ENCODE data around the gene PPP1R3C. TPM values are rescaled to one million over a fixed set of nuclear protein-coding genes. Genes with fewer than 3 reads are reported as not detected.

The PPP1R3C gene
- total and polyA plus RNA-seq, 5 donors from 2014 or later = not detected

DNA sequence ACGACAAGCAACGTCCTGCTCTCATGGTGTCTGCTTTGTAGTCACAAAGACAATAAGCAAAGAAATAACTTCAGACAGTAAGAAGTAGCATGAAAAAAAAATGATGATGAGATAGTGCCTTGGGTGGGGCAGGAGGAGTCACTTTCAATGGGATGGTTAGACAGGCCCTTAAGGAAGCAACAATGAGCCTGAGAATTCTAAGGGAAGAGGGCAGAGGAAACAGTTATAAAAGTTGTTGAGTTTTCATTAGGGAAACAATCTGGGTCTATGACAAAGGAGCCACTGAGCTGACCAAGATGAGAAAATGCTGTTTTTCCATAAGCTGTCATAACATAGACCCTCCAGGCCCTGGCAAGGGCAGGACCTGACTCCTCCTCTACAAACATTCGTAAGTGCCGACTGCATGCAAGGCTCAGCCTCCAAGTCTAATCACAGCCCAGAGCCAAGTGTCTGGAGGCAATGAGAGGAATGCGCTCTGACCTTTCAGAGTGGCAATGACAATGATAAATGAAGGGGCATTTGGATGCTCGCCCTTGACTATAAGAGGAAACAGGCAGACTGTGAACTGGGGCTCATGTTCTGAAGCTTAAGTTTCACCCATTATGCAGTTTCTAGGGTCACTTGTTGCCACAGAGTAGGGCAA, 43.7 kb downstream of the PPP1R3C start:
- Mint-ChIP-seq H3K4me1 (no peaks in the 10 kb centered on the region), H3K9me3 (peaks cover 0 to 3% (median 0%) of the 10 kb centered on the region in 7 donors), H3K4me3 (no peak overlapping the region), H3K27me3 (peaks cover 7% of the 10 kb centered on the region), H3K36me3 (no peaks in the 10 kb centered on the region), H3K27ac (no peak overlapping the region)
- no peak overlapping the region for H3K4me3 ChIP-seq (ENCODE audit: low read depth, low read length)
- no peaks in the 10 kb centered on the region for H3K4me1 ChIP-seq (ENCODE audit: control insufficient read depth, insufficient read depth, low read length, poor library complexity, severe bottlenecking)
- DNase-seq (no peak), ATAC-seq (ENCODE audit: low read depth in 2 of 2) (no peak)
- H3K27ac ChIP-seq (ENCODE audit: insufficient read depth, low read length, poor library complexity, severe bottlenecking) = no peak overlapping the region
- no peaks in the 10 kb centered on the region for H3K36me3 ChIP-seq (ENCODE audit: control insufficient read depth, insufficient read depth, low read length)
- no peaks in the 10 kb centered on the region for H3K27me3 ChIP-seq (ENCODE audit: control insufficient read depth, insufficient read depth, low read length)
- H3K9me3 ChIP-seq (ENCODE audit: control insufficient read depth in 2 of 2, low read length in 2 of 2) = no peaks in the 10 kb centered on the region

- no peak for ATAC-seq (ENCODE audit: low read depth in 2 of 2)
- Mint-ChIP-seq H3K27ac (no peak overlapping the region), H3K27me3 (peaks cover 7% of the 10 kb centered on the region), H3K4me1 (no peaks in the 10 kb centered on the region), H3K9me3 (peaks cover 0 to 3% (median 0%) of the 10 kb centered on the region in 7 donors), H3K36me3 (no peaks in the 10 kb centered on the region), H3K4me3 (no peak overlapping the region)
- no peaks in the 10 kb centered on the region for H3K9me3 ChIP-seq (ENCODE audit: control insufficient read depth in 2 of 2, low read length in 2 of 2)
- H3K4me3 ChIP-seq (ENCODE audit: low read depth, low read length) = no peak overlapping the region
- H3K27me3 ChIP-seq (ENCODE audit: control insufficient read depth, insufficient read depth, low read length) = no peaks in the 10 kb centered on the region
- no peak overlapping the region for H3K27ac ChIP-seq (ENCODE audit: insufficient read depth, low read length, poor library complexity, severe bottlenecking)
- no peaks in the 10 kb centered on the region for H3K36me3 ChIP-seq (ENCODE audit: control insufficient read depth, insufficient read depth, low read length)
- DNase-seq = no peak
- H3K4me1 ChIP-seq (ENCODE audit: control insufficient read depth, insufficient read depth, low read length, poor library complexity, severe bottlenecking) = no peaks in the 10 kb centered on the region
These were observed 44.9 kb downstream of the PPP1R3C start for GRCh38 chr10:91587710-91588638.

- no peaks in the 10 kb centered on the region for H3K27me3 Mint-ChIP-seq
- H3K9me3 Mint-ChIP-seq = peaks cover 0 to 8% (median 2%) of the 10 kb centered on the region in 7 donors
- Histone ChIP-seq H3K36me3 (ENCODE audit: control insufficient read depth, insufficient read depth, low read length) (no peaks in the 10 kb centered on the region), H3K27ac (ENCODE audit: insufficient read depth, low read length, poor library complexity, severe bottlenecking) (no peak overlapping the region), H3K4me3 (ENCODE audit: low read depth, low read length) (no peak overlapping the region), H3K27me3 (ENCODE audit: control insufficient read depth, insufficient read depth, low read length) (no peaks in the 10 kb centered on the region), H3K9me3 (ENCODE audit: control insufficient read depth in 2 of 2, low read length in 2 of 2) (no peaks in the 10 kb centered on the region), H3K4me1 (ENCODE audit: control insufficient read depth, insufficient read depth, low read length, poor library complexity, severe bottlenecking) (no peaks in the 10 kb centered on the region)
- no peaks in the 10 kb centered on the region for H3K36me3 Mint-ChIP-seq
- no peak overlapping the region for H3K27ac Mint-ChIP-seq
- ATAC-seq (ENCODE audit: low read depth in 2 of 2) (no peak), DNase-seq (no peak)
- H3K4me1 Mint-ChIP-seq = no peaks in the 10 kb centered on the region
- H3K4me3 Mint-ChIP-seq = no peak overlapping the region
These were observed 50.7 kb downstream of the PPP1R3C start for GRCh38 chr10:91582153-91582554.

- Mint-ChIP-seq H3K36me3 (no peaks in the 10 kb centered on the region), H3K4me3 (no peak overlapping the region), H3K27ac (no peak overlapping the region), H3K9me3 (peaks cover 0 to 8% (median 2%) of the 10 kb centered on the region in 7 donors), H3K27me3 (no peaks in the 10 kb centered on the region), H3K4me1 (no peaks in the 10 kb centered on the region)
- Histone ChIP-seq H3K27me3 (ENCODE audit: control insufficient read depth, insufficient read depth, low read length) (no peaks in the 10 kb centered on the region), H3K9me3 (ENCODE audit: control insufficient read depth in 2 of 2, low read length in 2 of 2) (no peaks in the 10 kb centered on the region), H3K4me3 (ENCODE audit: low read depth, low read length) (no peak overlapping the region), H3K4me1 (ENCODE audit: control insufficient read depth, insufficient read depth, low read length, poor library complexity, severe bottlenecking) (no peaks in the 10 kb centered on the region), H3K27ac (ENCODE audit: insufficient read depth, low read length, poor library complexity, severe bottlenecking) (no peak overlapping the region), H3K36me3 (ENCODE audit: control insufficient read depth, insufficient read depth, low read length) (no peaks in the 10 kb centered on the region)
- ATAC-seq (ENCODE audit: low read depth in 2 of 2) (no peak), DNase-seq (no peak)
These were observed 53.4 kb downstream of the PPP1R3C start for GRCh38 chr10:91579329-91579985.

Other genes with a start within 250 kb of the PPP1R3C start
- 1.7 TPM for gene HECTD2, start 222.7 kb downstream of the PPP1R3C start, total RNA-seq
- gene HECTD2, start 222.7 kb downstream of the PPP1R3C start, polyA plus RNA-seq = under 1 TPM; 0.34 to 0.84 (median 0.61) TPM
- 48.4 TPM for gene TNKS2, start 165.4 kb upstream of the PPP1R3C start, total RNA-seq
- gene TNKS2, start 165.4 kb upstream of the PPP1R3C start, polyA plus RNA-seq = 10 to 100 TPM; 21.8 to 25.0 (median 23.7) TPM